PC-3 (cell line): ENCODE results near the gene RTL10.

Source experiments
- EZH2 ChIP-seq: fragments of 300-600 bp; sonication (generic); IDR thresholded peaks from one replicate; pipeline ENCODE4 v1.6.1; 2017; ENCODE audit warnings: antibody characterized with exemption, mild to moderate bottlenecking, low read length; ENCODE audit not compliant: unreplicated experiment
- TF ChIP-seq, protein P1 (sequence below): fragments of 300-600 bp; sonication (generic); conservative IDR thresholded peaks from 2 replicates; pipeline ENCODE4 v1.5.1; 2017; ENCODE audit warnings: antibody characterized with exemption, low read depth, mild to moderate bottlenecking, low read length

DNA sequence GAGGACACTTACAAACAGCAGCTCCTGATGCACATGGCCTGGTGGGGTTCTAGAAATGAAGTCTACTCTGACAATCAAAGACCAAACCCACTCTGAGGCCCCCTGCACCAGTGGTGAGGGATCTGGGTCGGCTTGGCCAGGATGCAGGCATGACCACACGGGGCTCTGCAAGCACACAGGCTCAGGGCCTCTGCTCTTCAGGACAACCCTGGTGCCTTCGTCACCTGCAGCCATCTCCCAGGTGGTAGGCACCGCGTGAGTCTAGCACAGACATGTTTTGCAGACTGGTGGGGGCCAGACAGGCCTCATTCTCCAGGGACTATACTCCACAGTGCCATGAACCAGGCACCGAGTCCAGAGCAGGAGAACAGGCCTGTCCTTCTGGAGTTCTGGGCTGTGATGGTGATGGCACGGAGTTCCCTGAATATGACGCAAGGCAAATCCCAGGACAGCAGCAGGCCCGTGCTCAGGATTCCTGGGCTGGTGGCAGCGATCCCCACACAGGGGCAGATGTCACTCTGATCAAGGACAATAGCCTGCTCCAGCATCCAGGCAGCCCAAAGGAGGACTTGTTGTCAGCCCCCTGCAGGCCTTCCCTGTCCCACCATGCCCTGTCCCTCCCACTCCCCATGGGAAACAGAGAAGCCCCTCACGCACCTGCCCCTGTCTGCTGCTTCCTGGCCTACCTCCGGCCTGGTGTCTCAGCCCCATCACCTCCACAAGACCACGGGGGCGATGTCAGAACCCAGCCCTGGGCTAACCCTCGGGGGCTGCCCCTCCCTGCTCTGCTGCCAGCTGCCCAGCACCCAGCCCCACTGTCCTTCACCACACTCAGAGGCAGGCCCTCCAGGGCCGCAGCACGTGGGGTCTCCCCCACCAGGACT lies 36.1 kb downstream of the RTL10 start:
- TF ChIP-seq, protein P1, sequence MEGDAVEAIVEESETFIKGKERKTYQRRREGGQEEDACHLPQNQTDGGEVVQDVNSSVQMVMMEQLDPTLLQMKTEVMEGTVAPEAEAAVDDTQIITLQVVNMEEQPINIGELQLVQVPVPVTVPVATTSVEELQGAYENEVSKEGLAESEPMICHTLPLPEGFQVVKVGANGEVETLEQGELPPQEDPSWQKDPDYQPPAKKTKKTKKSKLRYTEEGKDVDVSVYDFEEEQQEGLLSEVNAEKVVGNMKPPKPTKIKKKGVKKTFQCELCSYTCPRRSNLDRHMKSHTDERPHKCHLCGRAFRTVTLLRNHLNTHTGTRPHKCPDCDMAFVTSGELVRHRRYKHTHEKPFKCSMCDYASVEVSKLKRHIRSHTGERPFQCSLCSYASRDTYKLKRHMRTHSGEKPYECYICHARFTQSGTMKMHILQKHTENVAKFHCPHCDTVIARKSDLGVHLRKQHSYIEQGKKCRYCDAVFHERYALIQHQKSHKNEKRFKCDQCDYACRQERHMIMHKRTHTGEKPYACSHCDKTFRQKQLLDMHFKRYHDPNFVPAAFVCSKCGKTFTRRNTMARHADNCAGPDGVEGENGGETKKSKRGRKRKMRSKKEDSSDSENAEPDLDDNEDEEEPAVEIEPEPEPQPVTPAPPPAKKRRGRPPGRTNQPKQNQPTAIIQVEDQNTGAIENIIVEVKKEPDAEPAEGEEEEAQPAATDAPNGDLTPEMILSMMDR, result no peak
- TF ChIP-seq EZH2, result no peak
